Fibroblast of mammary gland (primary cell): ENCODE results near the gene SPATA25.

Source experiments
- DNase-seq: peaks from one replicate; pipeline ENCODE4 v3.0.0-alpha.2; 2010; ENCODE audit warnings: low read depth
- H3K4me3 ChIP-seq: 2 replicates; pipeline ENCODE4 v1.5.1; 2011; ENCODE audit warnings: low read depth, mild to moderate bottlenecking, low read length, moderate library complexity; ENCODE audit not compliant: control insufficient read depth
- TF ChIP-seq, protein P1 (sequence below): conservative IDR thresholded peaks from 2 replicates; pipeline ENCODE4 v1.5.1; 2011; ENCODE audit warnings: low read depth, low read length, inconsistent platforms; ENCODE audit not compliant: control insufficient read depth, insufficient read depth

SPATA25 gene

DNA sequence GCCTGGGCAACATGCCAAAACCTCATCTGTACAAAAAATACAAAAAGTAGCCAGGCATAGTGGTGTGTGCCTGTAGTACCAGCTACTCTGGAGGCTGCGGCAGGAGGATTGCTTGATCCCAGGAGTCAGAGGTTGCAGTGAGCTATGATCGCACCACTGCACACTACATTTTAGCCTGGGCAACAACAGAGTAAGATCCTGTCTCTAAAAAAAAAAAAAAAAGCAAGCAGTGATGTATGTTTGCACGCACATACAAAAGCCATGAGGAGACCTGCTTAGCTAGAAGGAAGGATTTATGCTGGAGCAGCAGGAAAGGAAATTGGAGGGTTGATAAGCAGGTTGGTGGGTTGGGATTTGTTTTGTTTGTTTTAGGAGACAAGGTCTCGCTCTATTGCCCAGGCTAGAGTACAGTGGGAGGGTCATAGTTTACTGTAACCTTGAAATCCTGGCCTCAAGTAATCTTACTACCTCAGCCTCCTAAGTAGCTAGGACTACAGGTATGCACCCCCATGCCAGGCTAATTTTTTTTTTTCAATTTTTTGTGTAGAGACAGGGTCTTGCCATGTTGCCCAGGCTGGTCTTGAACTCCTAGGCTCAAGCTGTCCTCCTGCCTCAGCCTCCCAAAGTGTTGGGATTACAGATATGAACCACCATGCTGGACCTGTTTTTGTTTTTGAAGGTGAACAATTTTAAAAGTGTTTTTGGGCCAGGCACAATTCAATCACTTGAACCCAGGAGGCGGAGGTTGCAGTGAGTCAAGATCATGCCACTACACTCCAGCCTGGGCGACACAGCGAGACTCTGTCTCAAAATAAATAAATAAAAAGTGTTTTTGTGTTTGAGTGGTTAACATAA lies 26.0 kb downstream of the SPATA25 start:
- H3K4me3 ChIP-seq = no peak overlapping the region
- DNase-seq = no peak
- TF ChIP-seq, protein P1, sequence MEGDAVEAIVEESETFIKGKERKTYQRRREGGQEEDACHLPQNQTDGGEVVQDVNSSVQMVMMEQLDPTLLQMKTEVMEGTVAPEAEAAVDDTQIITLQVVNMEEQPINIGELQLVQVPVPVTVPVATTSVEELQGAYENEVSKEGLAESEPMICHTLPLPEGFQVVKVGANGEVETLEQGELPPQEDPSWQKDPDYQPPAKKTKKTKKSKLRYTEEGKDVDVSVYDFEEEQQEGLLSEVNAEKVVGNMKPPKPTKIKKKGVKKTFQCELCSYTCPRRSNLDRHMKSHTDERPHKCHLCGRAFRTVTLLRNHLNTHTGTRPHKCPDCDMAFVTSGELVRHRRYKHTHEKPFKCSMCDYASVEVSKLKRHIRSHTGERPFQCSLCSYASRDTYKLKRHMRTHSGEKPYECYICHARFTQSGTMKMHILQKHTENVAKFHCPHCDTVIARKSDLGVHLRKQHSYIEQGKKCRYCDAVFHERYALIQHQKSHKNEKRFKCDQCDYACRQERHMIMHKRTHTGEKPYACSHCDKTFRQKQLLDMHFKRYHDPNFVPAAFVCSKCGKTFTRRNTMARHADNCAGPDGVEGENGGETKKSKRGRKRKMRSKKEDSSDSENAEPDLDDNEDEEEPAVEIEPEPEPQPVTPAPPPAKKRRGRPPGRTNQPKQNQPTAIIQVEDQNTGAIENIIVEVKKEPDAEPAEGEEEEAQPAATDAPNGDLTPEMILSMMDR = no peak

DNA sequence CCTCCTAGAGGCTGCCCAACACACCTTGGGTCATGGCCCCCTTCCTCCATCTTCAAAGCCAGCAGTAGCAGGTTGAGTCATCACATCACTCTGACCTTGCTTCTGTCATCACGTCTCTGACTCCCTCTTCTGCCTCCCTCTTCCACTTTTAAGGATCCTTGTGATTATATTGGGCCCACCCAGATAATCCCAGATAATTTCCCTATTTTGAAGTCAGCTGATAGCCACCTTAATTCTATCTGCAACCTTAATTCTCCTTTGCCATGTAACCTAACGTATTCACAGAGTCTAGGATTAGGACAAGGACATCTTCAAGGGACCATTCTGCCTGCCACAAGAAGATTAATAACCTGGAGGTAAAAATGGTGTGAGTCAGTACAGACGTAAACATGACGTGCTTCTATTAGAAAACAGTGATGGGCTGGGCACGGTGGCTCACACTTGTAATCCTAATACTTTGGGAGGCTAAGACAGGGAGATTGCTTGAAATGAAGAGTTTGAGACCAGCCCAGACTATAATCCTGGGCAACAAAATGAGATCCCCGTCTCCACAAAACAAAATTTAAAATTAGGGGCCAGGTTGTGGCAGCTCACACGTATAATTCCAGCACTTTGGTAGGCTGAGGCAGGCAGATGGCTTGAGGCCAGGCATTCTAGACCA lies 26.7 kb downstream of the SPATA25 start:
- DNase-seq = peak; percentile 28
- TF ChIP-seq, protein P1 = no peak
- no peak overlapping the region for H3K4me3 ChIP-seq

DNA sequence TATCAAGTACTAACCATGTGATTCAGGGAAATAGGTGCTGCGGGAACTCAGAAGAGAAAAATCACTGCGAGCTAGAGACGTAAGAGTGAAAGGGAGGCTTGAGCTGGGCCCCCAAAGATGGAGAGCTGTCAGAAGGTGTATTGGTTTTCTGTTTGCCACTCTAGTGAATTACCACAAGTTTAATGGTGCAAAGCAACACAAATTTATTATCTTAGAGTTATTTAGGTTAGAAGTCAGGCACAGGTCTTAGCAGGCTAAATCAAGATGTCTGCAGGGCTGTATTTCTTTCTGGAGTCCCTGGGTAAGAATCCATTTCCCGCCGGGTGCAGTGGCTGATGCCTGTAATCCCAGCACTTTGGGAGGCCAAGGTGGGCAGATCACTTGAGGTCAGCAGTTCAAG lies 27.5 kb downstream of the SPATA25 start:
- DNase-seq = no peak
- H3K4me3 ChIP-seq = no peak overlapping the region
- TF ChIP-seq, protein P1 = no peak

DNA sequence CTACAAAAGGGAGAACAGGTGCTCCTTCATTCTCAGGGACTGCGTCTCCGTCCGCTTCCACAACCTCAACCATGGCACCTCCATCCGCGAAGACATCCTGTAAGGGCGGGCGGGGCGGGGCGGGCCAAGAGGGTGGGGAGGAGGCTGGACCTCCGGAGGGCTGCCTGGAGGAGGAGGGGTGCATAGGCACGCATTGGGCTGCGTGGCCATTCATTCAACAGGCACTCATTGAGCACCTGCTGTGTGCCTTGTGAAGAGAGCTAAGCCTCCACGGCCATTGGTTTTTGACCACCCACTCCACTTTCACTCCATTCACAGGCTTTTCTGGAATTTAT lies 29.6 kb downstream of the SPATA25 start:
- no peak for DNase-seq

DNA sequence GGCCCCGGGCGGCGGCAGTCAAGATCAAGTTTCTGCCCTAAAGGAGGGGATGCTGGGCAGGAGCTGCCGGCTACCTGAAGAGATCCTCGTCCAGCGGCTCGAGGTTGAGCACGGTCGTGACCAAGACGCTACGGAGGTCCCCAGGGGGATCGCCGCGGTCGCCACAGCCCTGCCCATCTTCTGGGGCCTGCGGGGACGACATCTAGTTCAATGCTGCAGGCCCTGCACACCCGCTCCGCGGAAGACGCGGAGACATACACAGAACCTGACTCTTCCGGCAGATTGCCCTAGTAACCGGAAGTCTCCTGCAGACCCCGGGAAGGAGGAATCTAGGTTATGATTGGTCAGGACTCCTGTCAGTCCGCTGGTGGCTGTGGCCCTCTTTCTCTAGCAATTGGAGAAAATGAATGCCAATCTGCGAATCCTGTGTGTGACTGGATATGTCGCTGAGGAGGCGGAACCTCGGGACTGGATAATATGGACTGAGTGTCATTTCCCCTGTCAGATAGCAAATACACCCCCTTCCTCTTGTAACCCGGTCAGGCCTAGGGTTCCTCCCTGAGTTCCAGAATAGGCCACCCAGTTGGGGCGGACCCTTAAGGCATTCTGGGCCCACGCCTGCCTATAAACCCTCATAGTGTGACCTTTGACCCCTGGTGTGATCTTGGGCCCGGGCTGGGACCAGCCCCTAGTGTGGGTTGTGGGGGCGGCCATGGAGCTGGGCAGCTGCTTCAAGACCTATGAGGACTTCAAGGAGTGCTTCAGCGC lies 30.1 kb downstream of the SPATA25 start, which contains the start of the genes ACOT8 and ZSWIM3:
Gene ACOT8 (minus strand): TSS at position 279 of the 768 bp plus-strand sequence. CDS start 77 bp downstream, at position 202.
Gene ZSWIM3 (plus strand): TSS at position 501 of the 768 bp plus-strand sequence. CDS start 212 bp downstream, at position 713.
- TF ChIP-seq, protein P1 = no peak
- peak; percentile 100 for DNase-seq
- H3K4me3 ChIP-seq = peak within 1 kb of the TSS; percentile 87

More for the DNA sequence above, 29.6 kb downstream of the SPATA25 start:
- peak overlapping the region; percentile 87 for H3K4me3 ChIP-seq
- TF ChIP-seq, protein P1 = no peak

DNA sequence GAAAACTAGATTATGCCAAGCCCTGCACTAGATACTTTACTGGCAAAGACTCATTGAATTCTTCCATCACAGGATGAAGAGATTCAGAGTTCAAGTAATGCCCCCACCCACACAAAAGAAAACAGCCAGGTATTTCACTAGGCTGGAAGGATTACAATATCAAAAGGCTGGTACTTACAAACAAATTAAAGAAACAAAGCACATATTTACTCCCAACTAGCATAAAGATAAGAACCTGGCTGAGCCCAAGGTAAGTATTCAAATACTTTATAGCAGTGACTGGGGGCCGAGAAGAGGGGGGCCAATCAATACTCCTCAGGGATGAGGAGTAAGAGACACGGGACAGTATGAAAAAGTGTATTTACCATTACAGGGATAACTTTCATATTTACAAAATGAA lies 33.9 kb downstream of the SPATA25 start:
- H3K4me3 ChIP-seq = no peak overlapping the region
- TF ChIP-seq, protein P1 = no peak
- no peak for DNase-seq
